Mesodermal cell (in vitro differentiated cells): ENCODE results near the gene OPRM1.
A peak's percentile ranks its signal among the peaks of the same experiment; 100 is the strongest.
"Not testable (repeated sequence)": the region's sequence is repeated elsewhere in the genome, so short reads cannot be mapped to it uniquely, and the experiment has no call there.

Experiments used
- H3K27ac ChIP-seq: 2 replicates; pipeline ENCODE4 v1.7.0; 2013; ENCODE audit warnings: mild to moderate bottlenecking, low read depth, low read length, moderate library complexity; ENCODE audit not compliant: severe bottlenecking
- H3K36me3 ChIP-seq: 2 replicates; pipeline ENCODE4 v1.7.1; 2013; ENCODE audit warnings: mild to moderate bottlenecking, low read length, moderate library complexity; ENCODE audit not compliant: control insufficient read depth, insufficient read depth
- H3K4me1 ChIP-seq: one replicate; pipeline ENCODE4 v1.7.1; 2013; ENCODE audit warnings: mild to moderate bottlenecking, low read length; ENCODE audit not compliant: insufficient read depth, control insufficient read depth, poor library complexity, severe bottlenecking
- H3K4me3 ChIP-seq: 2 replicates; pipeline ENCODE4 v1.7.0; 2013; ENCODE audit warnings: low read length, control low read depth, mild to moderate bottlenecking; ENCODE audit not compliant: insufficient read depth, poor library complexity, severe bottlenecking; ENCODE audit errors: extremely low read depth
- H3K9me3 ChIP-seq: 2 replicates; pipeline ENCODE4 v1.7.1; 2013; ENCODE audit warnings: mild to moderate bottlenecking, low read length, moderate library complexity; ENCODE audit not compliant: control insufficient read depth
- WGBS, 2 experiments: methylation state at CpG; one replicate each; pipeline ENCODE4 v1.1.5; 2013; ENCODE audit warnings: missing lambda C conversion rate in 2 of 2; ENCODE audit not compliant: insufficient coverage in 2 of 2; 5-methylcytosine and 5-hydroxymethylcytosine counted together

OPRM1 gene

DNA sequence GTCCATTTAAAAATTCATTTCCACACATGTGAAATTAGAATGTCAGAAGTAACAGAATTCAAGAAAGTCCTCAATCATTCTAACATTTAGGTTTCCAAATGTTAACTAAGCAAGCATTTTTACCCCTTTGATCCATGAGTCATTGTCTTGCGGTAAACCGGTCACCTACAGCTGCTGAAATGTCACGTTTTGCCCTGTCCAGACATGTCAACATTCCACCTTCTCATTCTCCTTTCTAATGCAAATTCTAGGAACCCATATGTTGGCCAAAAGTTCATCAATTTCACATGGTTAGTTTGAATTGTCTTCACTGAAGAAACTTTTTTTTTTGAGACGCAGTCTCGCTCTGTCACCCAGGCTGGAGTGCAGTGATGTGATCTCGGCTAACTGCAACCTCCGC lies 200.4 kb downstream of the OPRM1 start:
- Histone ChIP-seq H3K36me3 (no peaks in the 10 kb centered on the region), H3K4me1 (peaks cover 4% of the 10 kb centered on the region), H3K27ac (no peak overlapping the region), H3K9me3 (no peaks in the 10 kb centered on the region), H3K4me3 (no peak overlapping the region)
- WGBS, 2 experiments = 78 to 88% methylated on average over 7 of the region's 7 CpGs

DNA sequence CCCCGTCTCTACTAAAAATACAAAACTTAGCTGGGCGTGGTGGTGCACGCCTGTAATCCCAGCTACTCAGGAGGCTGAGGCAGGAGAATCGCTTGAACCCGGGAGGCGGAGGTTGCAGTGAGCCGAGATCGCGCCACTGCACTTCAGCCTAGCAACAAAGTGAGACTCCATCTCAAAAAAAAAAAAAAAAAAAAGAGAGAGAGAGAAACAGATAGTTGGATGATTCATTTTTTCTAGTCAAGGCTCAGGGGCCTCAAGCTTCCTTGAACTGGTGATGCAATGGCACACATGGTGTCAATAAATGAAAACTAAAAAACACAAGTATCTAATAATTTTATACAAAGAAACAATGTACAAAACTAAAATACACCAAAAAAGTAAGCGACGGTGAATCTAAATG lies 202.0 kb downstream of the OPRM1 start:
- WGBS, 2 experiments = 92 to 100% methylated on average over 2 of the region's 11 CpGs
- H3K27ac ChIP-seq = peak overlapping the region; percentile 36
- H3K4me1 ChIP-seq, H3K9me3 ChIP-seq, H3K36me3 ChIP-seq, H3K4me3 ChIP-seq: not testable (repeated sequence)

DNA sequence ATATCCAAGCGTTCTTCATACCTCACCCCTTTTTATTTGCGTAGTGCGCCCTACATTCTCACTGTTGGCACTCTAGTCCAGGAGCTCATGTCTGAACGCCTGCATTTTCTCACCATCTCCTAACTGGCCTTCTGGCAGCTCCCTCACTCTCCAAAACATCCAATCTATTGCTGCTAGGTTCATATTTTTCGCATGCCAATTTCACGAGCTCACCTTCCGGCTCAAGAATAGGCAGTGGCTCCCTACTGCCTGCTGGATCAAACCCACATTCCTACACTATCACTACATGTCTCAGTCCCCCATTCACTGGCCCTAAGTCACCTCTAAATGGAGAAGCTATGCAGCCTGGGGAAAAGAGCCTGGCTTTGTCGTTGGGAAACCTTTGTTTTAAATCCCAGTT lies 202.5 kb downstream of the OPRM1 start:
- peaks cover 6% of the 10 kb centered on the region for H3K4me1 ChIP-seq
- H3K27ac ChIP-seq = peak overlapping the region; percentile 36
- no peak overlapping the region for H3K4me3 ChIP-seq
- 82 to 92% methylated on average over 4 to 8 of the region's 8 CpGs for WGBS, 2 experiments
- no peaks in the 10 kb centered on the region for H3K9me3 ChIP-seq
- H3K36me3 ChIP-seq = no peaks in the 10 kb centered on the region

GRCh38 chr6:154242617-154243357 lies 203.7 kb downstream of the OPRM1 start:
- H3K27ac ChIP-seq = no peak overlapping the region
- H3K9me3 ChIP-seq = no peaks in the 10 kb centered on the region
- H3K4me1 ChIP-seq = peaks cover 15% of the 10 kb centered on the region
- no peaks in the 10 kb centered on the region for H3K36me3 ChIP-seq
- H3K4me3 ChIP-seq = no peak overlapping the region
- WGBS, 2 experiments = 87 to 91% methylated on average over 13 of the region's 13 CpGs

DNA sequence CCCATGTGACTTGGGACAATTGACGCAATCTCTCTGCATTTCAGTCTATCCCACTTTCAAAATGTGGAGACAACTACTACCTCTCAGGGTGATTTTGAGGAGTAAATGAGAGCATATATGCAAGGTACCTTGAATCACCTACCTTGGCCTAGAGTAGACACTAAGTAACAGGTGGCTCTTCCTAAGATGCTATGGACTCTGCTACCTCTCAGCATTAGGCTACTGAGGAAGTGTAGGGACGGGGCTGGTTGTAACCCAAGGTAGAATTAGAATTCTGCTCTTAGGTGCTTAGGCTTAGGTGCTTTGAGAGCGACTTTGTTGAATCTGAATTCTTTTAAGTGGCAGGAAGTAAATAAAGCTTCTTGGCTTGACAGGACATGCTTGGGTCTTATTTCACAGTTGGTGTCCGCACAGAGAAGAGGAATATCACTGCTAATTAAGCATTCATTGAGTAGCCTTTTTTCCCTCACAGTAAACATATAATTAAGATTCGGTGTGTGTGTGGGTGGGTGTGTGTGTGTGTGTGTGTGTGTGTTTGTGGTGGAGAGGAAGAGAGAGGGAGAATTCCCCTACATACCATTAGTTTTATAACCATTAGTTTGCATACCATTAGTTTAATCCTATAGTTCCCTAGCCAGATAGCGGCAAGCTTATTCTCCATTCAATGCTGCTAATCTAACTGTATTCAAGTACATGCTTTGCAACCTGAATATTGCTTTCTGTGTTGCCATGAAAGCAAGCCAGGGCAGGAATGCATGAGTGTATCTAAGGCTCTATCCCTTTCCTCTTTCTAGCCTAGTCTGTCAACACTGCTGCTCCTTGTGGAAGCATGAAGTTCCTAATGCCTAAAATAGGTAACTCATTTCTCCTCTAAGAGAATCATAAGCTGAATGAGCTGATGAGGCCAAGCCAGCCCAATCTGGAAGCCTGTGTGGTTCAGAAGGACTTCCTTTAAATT lies 205.0 kb downstream of the OPRM1 start:
- Histone ChIP-seq H3K36me3 (no peaks in the 10 kb centered on the region), H3K4me1 (peaks cover 15% of the 10 kb centered on the region), H3K4me3 (no peak overlapping the region), H3K27ac (no peak overlapping the region), H3K9me3 (no peaks in the 10 kb centered on the region)
- 75 to 84% methylated on average over 1 to 3 of the region's 6 CpGs for WGBS, 2 experiments

GRCh38 chr6:154245506-154245905 lies 206.5 kb downstream of the OPRM1 start:
- Histone ChIP-seq H3K9me3 (no peaks in the 10 kb centered on the region), H3K27ac (no peak overlapping the region), H3K36me3 (no peaks in the 10 kb centered on the region), H3K4me3 (no peak overlapping the region), H3K4me1 (peaks cover 15% of the 10 kb centered on the region)
- 73 to 94% methylated on average over 5 of the region's 5 CpGs for WGBS, 2 experiments

GRCh38 chr6:154246723-154247118 lies 207.7 kb downstream of the OPRM1 start:
- 90% methylated on average over 2 of the region's 7 CpGs; no CpG with 5 or more reads in 1 of the 2 experiments for WGBS, 2 experiments
- Histone ChIP-seq H3K36me3 (no peaks in the 10 kb centered on the region), H3K4me3 (no peak overlapping the region), H3K4me1 (peaks cover 15% of the 10 kb centered on the region), H3K27ac (no peak overlapping the region), H3K9me3 (no peaks in the 10 kb centered on the region)

DNA sequence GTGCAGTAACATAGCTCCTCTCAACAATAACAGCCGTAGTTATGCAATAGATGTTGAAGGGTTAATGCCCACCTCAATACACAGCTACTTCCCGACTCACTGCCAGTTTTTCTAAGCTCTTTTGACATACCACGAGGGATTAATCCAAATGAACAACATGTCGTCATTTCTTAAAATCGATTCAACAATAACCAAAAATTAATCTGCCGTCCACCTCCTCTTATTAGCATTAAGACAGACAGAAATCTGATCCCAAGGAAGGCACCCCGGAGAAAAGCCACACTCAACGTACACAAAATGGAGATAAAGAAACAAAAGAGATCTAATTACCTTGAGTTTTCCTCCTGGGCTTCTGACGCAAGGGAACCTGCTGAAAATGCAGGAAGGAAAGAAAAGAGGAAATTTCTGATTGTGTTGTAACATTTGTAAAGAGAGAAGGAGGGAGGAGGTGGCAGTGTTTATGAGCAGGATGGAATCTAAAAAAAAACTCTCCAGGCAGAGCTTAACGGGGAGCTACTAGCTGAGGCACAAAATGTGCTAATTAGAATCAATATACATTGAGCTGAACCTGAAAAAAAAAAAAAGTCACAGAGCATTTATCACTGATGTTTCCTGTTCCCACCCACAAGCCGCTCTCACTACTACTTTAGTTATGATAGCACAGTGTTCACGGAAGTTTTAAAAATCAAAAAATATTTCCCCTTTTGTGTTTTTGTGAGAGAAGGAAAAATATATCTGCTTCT lies 208.2 kb downstream of the OPRM1 start:
- peaks cover 15% of the 10 kb centered on the region for H3K4me1 ChIP-seq
- H3K9me3 ChIP-seq = no peaks in the 10 kb centered on the region
- no peak overlapping the region for H3K4me3 ChIP-seq
- H3K27ac ChIP-seq = peak overlapping the region; percentile 6
- 26 to 37% methylated on average over 4 to 5 of the region's 12 CpGs for WGBS, 2 experiments
- H3K36me3 ChIP-seq = no peaks in the 10 kb centered on the region

DNA sequence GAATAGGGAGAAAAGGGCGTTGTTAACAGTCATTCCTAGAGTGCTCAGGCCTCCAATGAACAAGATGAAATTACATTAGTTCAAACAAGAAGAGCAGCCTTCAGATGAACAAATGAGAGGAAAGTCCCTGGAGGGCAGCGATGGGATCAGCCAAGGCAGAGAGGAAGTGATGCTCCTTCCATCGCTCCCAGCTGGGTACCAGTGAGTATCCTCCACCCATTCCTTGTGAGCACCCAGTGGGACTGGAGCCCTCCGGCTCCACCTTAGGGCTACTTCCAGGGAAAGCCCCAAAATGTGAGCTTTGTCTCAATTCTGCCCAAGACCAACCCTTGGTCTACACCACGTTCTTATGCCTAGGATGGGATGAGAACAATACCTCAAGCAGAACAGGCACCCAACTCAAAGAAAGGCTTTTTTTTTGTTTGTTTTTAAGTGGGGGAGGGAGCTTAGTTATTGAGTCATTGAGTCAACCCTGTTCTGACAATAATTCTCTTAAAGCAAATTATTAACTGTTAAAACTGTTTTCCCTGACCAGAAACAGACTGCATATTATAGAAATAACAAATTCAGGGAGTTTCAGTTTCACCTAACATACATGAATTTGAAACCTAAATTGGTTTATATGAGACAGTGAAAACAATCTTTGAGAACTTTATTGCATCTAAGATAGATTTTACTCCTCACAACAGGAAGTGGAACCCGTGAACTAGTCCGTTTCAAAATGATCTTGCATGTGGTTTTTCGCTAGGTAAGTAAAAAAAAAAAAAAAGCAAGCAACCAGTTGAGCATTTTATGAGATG lies 210.7 kb downstream of the OPRM1 start:
- Histone ChIP-seq H3K36me3 (no peaks in the 10 kb centered on the region), H3K9me3 (no peaks in the 10 kb centered on the region), H3K4me1 (peaks cover 9% of the 10 kb centered on the region), H3K4me3 (no peak overlapping the region), H3K27ac (no peak overlapping the region)
- WGBS, 2 experiments = 93 to 97% methylated on average over 3 to 4 of the region's 8 CpGs

GRCh38 chr6:154251116-154251515 lies 212.1 kb downstream of the OPRM1 start:
- 92 to 100% methylated on average over 2 of the region's 4 CpGs for WGBS, 2 experiments
- H3K27ac ChIP-seq = no peak overlapping the region

More at GRCh38 chr6:154251116-154251515, 212.1 kb downstream of the OPRM1 start:
- Histone ChIP-seq H3K9me3 (no peaks in the 10 kb centered on the region), H3K4me1 (peaks cover 9% of the 10 kb centered on the region), H3K36me3 (no peaks in the 10 kb centered on the region), H3K4me3 (no peak overlapping the region)
